Astrocyte of the cerebellum (primary cell): ENCODE measurements around the gene STRBP.

Experiments used
- DNase-seq: peaks from one replicate; pipeline ENCODE4 v3.0.0-alpha.2; 2011; ENCODE audit warnings: low read depth
- H3K4me3 ChIP-seq: 2 replicates; pipeline ENCODE4 v1.5.1; 2011; ENCODE audit warnings: mild to moderate bottlenecking, low read depth, low read length, moderate library complexity
- in situ Hi-C: cut with HindIII; loops from 2 replicates; pipeline ENCODE4 v1.10.0; 2017; ENCODE audit warnings: low sequenced_read_pairs
- TF ChIP-seq, protein P1 (sequence below): IDR thresholded peaks from 2 replicates; pipeline ENCODE4 v1.5.1; 2012; ENCODE audit warnings: low read length, low read depth, moderate library complexity, mild to moderate bottlenecking; ENCODE audit errors: missing control alignments

The STRBP gene

DNA sequence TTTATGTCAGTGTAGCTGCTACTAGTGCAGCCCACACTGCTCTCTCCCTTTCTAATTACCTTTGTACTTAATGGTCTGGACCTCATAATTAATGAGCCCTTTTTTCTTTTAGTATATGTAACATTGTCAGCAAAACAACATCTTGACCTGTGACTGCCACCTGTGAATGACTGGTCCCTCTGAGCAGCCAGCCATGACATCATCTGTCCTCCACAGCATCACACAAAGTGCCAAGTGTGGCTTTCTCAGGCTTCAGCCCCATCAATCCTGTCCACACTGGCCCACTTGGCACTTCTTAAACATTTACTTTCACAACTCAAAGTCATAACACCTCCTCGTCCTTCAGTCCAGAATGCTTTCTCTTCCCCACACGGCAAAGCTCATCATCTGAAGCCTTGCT lies 130.2 kb downstream of the STRBP start:
- TF ChIP-seq, protein P1, sequence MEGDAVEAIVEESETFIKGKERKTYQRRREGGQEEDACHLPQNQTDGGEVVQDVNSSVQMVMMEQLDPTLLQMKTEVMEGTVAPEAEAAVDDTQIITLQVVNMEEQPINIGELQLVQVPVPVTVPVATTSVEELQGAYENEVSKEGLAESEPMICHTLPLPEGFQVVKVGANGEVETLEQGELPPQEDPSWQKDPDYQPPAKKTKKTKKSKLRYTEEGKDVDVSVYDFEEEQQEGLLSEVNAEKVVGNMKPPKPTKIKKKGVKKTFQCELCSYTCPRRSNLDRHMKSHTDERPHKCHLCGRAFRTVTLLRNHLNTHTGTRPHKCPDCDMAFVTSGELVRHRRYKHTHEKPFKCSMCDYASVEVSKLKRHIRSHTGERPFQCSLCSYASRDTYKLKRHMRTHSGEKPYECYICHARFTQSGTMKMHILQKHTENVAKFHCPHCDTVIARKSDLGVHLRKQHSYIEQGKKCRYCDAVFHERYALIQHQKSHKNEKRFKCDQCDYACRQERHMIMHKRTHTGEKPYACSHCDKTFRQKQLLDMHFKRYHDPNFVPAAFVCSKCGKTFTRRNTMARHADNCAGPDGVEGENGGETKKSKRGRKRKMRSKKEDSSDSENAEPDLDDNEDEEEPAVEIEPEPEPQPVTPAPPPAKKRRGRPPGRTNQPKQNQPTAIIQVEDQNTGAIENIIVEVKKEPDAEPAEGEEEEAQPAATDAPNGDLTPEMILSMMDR = no peak
- in situ Hi-C loops = no loop called here
- no peak for DNase-seq
- no peak overlapping the region for H3K4me3 ChIP-seq

DNA sequence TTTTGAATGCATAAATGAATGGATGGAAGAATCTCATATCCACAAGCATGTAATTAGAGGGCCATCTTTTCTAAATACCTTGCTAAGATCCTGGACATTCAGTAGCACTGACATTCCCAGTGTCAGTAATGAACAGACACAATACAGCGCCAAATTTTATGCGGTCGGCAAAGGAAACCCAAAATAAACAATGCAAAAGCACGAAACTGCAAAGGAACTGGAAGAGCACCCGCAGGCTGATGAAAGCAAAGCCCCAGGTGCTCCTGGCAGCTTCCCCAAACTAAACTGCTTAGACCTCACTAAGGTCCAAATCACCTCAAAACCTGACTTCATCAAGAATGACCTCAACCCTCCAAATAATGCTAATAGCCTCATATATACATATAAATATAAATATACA lies 133.0 kb downstream of the STRBP start:
- TF ChIP-seq, protein P1 = no peak
- H3K4me3 ChIP-seq = no peak overlapping the region
- no peak for DNase-seq
- in situ Hi-C loops = no loop called here

DNA sequence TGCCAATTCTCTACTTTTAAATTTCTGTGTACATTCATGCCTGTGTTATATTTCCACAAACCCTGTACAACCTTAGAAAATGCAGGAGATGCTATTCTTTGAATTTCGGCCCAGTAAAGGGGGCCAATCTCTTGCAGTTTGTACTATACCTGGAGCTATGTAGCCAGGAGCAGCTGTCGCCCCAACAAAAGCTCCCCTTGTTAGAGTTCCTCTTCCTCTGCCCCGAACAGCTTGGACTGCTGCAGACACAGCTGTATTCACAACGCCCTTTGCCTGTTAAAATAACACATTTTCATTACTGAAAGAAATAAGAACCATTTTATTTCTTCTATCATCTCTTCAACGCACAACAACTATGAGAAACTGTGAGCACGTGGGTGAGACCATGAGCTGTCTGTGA lies 135.7 kb downstream of the STRBP start:
- no peak for DNase-seq
- in situ Hi-C loops = no loop called here
- TF ChIP-seq, protein P1 = no peak
- no peak overlapping the region for H3K4me3 ChIP-seq

DNA sequence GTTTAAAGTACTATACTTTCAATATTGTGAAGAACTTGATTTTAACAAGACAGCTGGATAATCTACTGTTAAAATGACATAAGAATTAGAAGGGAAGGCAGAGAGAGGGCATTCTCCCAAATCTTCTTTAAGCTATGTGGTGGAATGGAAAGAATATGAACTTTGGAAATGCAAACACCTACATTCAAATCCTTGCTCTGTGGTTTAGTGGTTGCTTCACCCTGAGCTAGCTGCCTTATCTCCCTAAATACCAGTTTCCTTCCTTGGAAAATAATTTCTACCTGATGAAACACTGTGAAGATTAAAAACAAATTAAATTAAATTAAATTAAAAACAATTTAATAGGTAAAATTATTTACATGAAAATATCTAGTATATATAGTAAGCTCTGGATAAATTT lies 136.4 kb downstream of the STRBP start:
- in situ Hi-C loops = no loop called here
- H3K4me3 ChIP-seq = no peak overlapping the region
- DNase-seq = no peak
- TF ChIP-seq, protein P1 = no peak

DNA sequence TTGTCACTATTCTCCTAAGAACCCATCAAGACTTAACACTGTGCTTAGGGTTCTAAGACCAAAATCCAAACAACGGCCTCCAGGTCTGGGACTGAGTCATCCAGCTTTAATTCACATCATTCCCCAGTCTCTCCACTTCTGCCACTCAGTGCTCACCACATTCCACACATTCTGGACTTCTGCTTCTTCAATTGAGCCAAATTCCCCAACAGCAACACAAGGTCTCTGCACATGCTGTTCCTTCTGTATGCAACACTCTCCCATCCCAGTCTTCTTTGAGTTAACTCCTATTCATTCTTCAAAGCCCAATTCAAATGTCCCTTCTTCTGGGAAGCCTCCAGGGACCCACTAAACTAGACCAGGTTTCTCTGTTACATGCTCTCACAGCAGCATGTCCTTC lies 137.1 kb downstream of the STRBP start:
- in situ Hi-C loops = no loop called here
- no peak overlapping the region for H3K4me3 ChIP-seq
- TF ChIP-seq, protein P1 = no peak
- DNase-seq = peak; percentile 31

- TF ChIP-seq, protein P1 = no peak
- DNase-seq = no peak
- in situ Hi-C loops = no loop called here
- H3K4me3 ChIP-seq = no peak overlapping the region
Measured at GRCh38 chr9:123129423-123129822, 139.0 kb downstream of the STRBP start.

GRCh38 chr9:123128591-123128990 lies 139.8 kb downstream of the STRBP start:
- H3K4me3 ChIP-seq = no peak overlapping the region
- TF ChIP-seq, protein P1 = no peak
- in situ Hi-C loops = no loop called here
- no peak for DNase-seq
